Activated CD4-positive, alpha-beta T cell treated with anti-CD3 and anti-CD28 coated beads, Interleukin-2, Interleukin-6, amounts not matched to agents 100 ng/mL and 50 ng/mL, durations not matched to agents 16 hours and 8 hours (primary cell): ENCODE measurements around the gene PCED1A.
A peak's percentile ranks its signal among the peaks of the same experiment; 100 is the strongest.
"Not testable (repeated sequence)": the region's sequence is repeated elsewhere in the genome, so short reads cannot be mapped to it uniquely, and the experiment has no call there.

Source experiments
- DNase-seq: peaks from one replicate; pipeline ENCODE4 v3.0.0-alpha.2; 2020

PCED1A gene

GRCh38 chr20:2822073-2822472 lies 18.4 kb downstream of the PCED1A start:
- peak; percentile 54 for DNase-seq

GRCh38 chr20:2820896-2821869 lies 19.3 kb downstream of the PCED1A start:
- DNase-seq: no peak

GRCh38 chr20:2820084-2820895 lies 20.2 kb downstream of the PCED1A start:
- DNase-seq: no peak

GRCh38 chr20:2817891-2818595 lies 22.4 kb downstream of the PCED1A start:
- no peak for DNase-seq

GRCh38 chr20:2817341-2817726 lies 23.1 kb downstream of the PCED1A start:
- no peak for DNase-seq

- no peak for DNase-seq
These were observed 23.7 kb downstream of the PCED1A start for GRCh38 chr20:2816583-2817340.

- DNase-seq: no peak
These were observed 24.3 kb downstream of the PCED1A start, which contains the start of gene TMEM239 for GRCh38 chr20:2816030-2816582. Gene TMEM239 (plus strand): TSS chr20:2816364. CDS start chr20:2816555, 191 bp downstream.

GRCh38 chr20:2815242-2815900 lies 25.1 kb downstream of the PCED1A start:
- DNase-seq: no peak

- DNase-seq: no peak
These were observed 25.8 kb downstream of the PCED1A start, which contains the start of gene C20orf141 for GRCh38 chr20:2814587-2815051. Gene C20orf141 (plus strand): TSS chr20:2814987. CDS start chr20:2815185, 198 bp downstream.

GRCh38 chr20:2814076-2814475 lies 26.4 kb downstream of the PCED1A start:
- no peak for DNase-seq

GRCh38 chr20:2812189-2812588 lies 28.3 kb downstream of the PCED1A start:
- no peak for DNase-seq

GRCh38 chr20:2809690-2810089 lies 30.8 kb downstream of the PCED1A start:
- no peak for DNase-seq

GRCh38 chr20:2807929-2808328 lies 32.5 kb downstream of the PCED1A start:
- DNase-seq: not testable (repeated sequence)

GRCh38 chr20:2807019-2807418 lies 33.4 kb downstream of the PCED1A start:
- DNase-seq: no peak

- no peak for DNase-seq
These were observed 34.1 kb downstream of the PCED1A start for GRCh38 chr20:2806351-2806701.

GRCh38 chr20:2805689-2806350 lies 34.6 kb downstream of the PCED1A start:
- DNase-seq: no peak

- DNase-seq: no peak
These were observed 35.4 kb downstream of the PCED1A start for GRCh38 chr20:2804852-2805688.

- no peak for DNase-seq
These were observed 36.2 kb downstream of the PCED1A start for GRCh38 chr20:2804041-2804828.

GRCh38 chr20:2801286-2801728 lies 39.1 kb downstream of the PCED1A start:
- no peak for DNase-seq
